Measurements from ENCODE around the gene RGS2. TPM values are rescaled to one million over a fixed set of nuclear protein-coding genes. Genes with fewer than 3 reads are reported as not detected.

RGS2 gene
- total RNA-seq, 1 donor from 2014 or later = 32.7 TPM

DNA sequence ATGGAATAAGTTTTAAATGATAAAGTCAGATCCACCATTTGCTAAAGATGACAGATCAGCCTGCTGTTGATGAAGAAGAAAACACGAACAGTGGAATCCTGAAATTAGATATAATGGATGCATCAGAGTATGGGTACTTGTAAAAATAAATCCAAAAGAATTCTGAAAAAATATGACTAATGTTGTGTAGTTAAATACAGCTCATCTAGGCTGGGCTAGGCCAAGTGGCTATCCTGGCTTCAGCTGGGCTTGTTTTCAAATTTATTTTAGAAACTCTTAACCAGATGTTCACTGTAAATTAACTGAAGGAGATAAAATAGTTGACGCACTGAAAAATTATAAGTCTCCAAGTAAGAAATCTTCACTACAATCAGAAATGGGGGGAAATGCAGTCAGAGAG is 7.4 kb upstream of the RGS2 start:
- TF ChIP-seq, protein P1, sequence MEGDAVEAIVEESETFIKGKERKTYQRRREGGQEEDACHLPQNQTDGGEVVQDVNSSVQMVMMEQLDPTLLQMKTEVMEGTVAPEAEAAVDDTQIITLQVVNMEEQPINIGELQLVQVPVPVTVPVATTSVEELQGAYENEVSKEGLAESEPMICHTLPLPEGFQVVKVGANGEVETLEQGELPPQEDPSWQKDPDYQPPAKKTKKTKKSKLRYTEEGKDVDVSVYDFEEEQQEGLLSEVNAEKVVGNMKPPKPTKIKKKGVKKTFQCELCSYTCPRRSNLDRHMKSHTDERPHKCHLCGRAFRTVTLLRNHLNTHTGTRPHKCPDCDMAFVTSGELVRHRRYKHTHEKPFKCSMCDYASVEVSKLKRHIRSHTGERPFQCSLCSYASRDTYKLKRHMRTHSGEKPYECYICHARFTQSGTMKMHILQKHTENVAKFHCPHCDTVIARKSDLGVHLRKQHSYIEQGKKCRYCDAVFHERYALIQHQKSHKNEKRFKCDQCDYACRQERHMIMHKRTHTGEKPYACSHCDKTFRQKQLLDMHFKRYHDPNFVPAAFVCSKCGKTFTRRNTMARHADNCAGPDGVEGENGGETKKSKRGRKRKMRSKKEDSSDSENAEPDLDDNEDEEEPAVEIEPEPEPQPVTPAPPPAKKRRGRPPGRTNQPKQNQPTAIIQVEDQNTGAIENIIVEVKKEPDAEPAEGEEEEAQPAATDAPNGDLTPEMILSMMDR (IDR thresholded peaks at IDR 0.05) = no peak
- no peak overlapping the region for H3K4me3 Mint-ChIP-seq
- no peaks in the 10 kb centered on the region for H3K36me3 Mint-ChIP-seq (ENCODE audit: low read depth)
- CTCF ChIA-PET = no interaction called here
- ATAC-seq (ENCODE audit: low read depth) = no peak
- no peaks in the 10 kb centered on the region for H3K9me3 Mint-ChIP-seq
- H3K27ac Mint-ChIP-seq = no peak overlapping the region
- intact Hi-C loops (cut with micrococcal nuclease) = loop anchor here (10.0 kb wide), 1 partner anchor 603 kb away; no protein-coding TSS in a partner anchor
- POLR2A ChIA-PET = no interaction called here
- no peak for DNase-seq
- peaks cover 2% of the 10 kb centered on the region for H3K27me3 Mint-ChIP-seq
- H3K4me1 Mint-ChIP-seq = peaks cover 4% of the 10 kb centered on the region

DNA sequence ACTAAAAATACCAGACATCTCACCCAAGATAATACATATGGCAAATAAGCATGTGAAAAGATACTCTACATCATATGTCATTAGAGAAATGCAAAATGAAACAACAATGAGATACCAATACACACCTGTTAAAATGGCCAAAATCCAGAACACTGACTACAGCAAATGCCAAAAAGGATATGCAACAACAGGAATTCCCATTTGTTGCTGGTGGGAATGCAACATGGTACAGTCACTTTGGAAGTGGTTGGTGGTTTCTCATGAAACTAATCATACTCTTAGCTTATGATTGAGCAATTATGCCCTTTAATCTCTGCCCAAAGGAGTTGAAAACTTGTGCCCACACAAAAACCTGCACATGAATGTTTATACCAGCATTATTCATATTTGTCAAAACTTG is 6.4 kb upstream of the RGS2 start:
- peaks cover 2% of the 10 kb centered on the region for H3K27me3 Mint-ChIP-seq
- ATAC-seq (ENCODE audit: low read depth) = no peak
- H3K4me3 Mint-ChIP-seq = no peak overlapping the region
- H3K36me3 Mint-ChIP-seq (ENCODE audit: low read depth) = no peaks in the 10 kb centered on the region
- peaks cover 13% of the 10 kb centered on the region for H3K4me1 Mint-ChIP-seq
- TF ChIP-seq, protein P1 (IDR thresholded peaks at IDR 0.05) = no peak
- ChIA-PET CTCF (no interaction called here), POLR2A (no interaction called here)
- H3K9me3 Mint-ChIP-seq = no peaks in the 10 kb centered on the region
- intact Hi-C loops (cut with micrococcal nuclease) = loop anchor here (10.0 kb wide), 1 partner anchor 602 kb away; no protein-coding TSS in a partner anchor
- no peak for DNase-seq
- no peak overlapping the region for H3K27ac Mint-ChIP-seq

GRCh38 chr1:192803501-192803900 is 5.3 kb upstream of the RGS2 start:
- Mint-ChIP-seq H3K4me3 (no peak overlapping the region), H3K36me3 (ENCODE audit: low read depth) (peaks cover 3% of the 10 kb centered on the region), H3K4me1 (peaks cover 22% of the 10 kb centered on the region), H3K27ac (no peak overlapping the region), H3K27me3 (peaks cover 2% of the 10 kb centered on the region), H3K9me3 (no peaks in the 10 kb centered on the region)
- ChIA-PET CTCF (interaction anchor here (0.7 to 5.0 kb wide), 4 partner anchors 211 to 326 kb away, joined by 3 to 100 read pairs (median 4); no protein-coding TSS in a partner anchor), POLR2A (no interaction called here)
- intact Hi-C loops (cut with micrococcal nuclease) = loop anchor here (10.0 kb wide), 1 partner anchor 601 kb away; no protein-coding TSS in a partner anchor
- no peak for DNase-seq
- no peak for ATAC-seq (ENCODE audit: low read depth)
- TF ChIP-seq, protein P1 (IDR thresholded peaks at IDR 0.05) = no peak

GRCh38 chr1:192805832-192806323 is 3.0 kb upstream of the RGS2 start:
- ATAC-seq (ENCODE audit: low read depth) (no peak), DNase-seq (no peak)
- no peak overlapping the region for H3K27ac Mint-ChIP-seq
- no peaks in the 10 kb centered on the region for H3K27me3 Mint-ChIP-seq
- no peak overlapping the region for H3K4me3 Mint-ChIP-seq
- CTCF ChIA-PET = interaction anchor here (0.6 to 5.0 kb wide), 8 partner anchors 209 to 335 kb away, joined by 3 to 100 read pairs (median 6); partner anchors contain the start of genes CDC73, RO60 and UCHL5
- intact Hi-C loops (cut with micrococcal nuclease) = loop anchor here (1.0 to 10.0 kb wide), 7 partner anchors 136 to 731 kb away; no protein-coding TSS in a partner anchor
- TF ChIP-seq, protein P1 (IDR thresholded peaks at IDR 0.05) = no peak
- no peaks in the 10 kb centered on the region for H3K9me3 Mint-ChIP-seq
- peaks cover 22% of the 10 kb centered on the region for H3K36me3 Mint-ChIP-seq (ENCODE audit: low read depth)
- POLR2A ChIA-PET = interaction anchor here (0.6 to 6.9 kb wide), 2 partner anchors 213 to 252 kb away, joined by 4 to 50 read pairs; partner anchors contain the start of genes RO60 and UCHL5
- H3K4me1 Mint-ChIP-seq = peaks cover 41% of the 10 kb centered on the region
